Fibroblast of villous mesenchyme (primary cell): ENCODE data around the gene PFN1. TPM values are rescaled to one million over a fixed set of nuclear protein-coding genes. Genes with fewer than 3 reads are reported as not detected.
A peak's percentile ranks its signal among the peaks of the same experiment; 100 is the strongest.

ENCODE experiments used
- DNase-seq: peaks from one replicate; pipeline ENCODE4 v3.0.0-alpha.2; 2010; ENCODE audit warnings: low read depth
- H3K4me3 ChIP-seq: 2 replicates; pipeline ENCODE4 v1.5.1; 2011; ENCODE audit warnings: low read depth, mild to moderate bottlenecking, low read length
- CTCF ChIP-seq: IDR thresholded peaks from 2 replicates; pipeline ENCODE4 v1.5.1; 2012; ENCODE audit warnings: low read depth, mild to moderate bottlenecking, low read length; ENCODE audit not compliant: insufficient read depth
- total RNA-seq: library from RNA; depleted of rRNA; stranded (reverse); fragments of >200 nt; gene quantifications from 2 replicates; pipeline ENCODE4 v1.2.3, GENCODE V29; 2012

Gene PFN1
- total RNA-seq = 581 and 784 TPM in 2 replicates

- DNase-seq = peak; percentile 97
- no peak for TF ChIP-seq CTCF
- H3K4me3 ChIP-seq = peak within 1 kb of the TSS; percentile 98
Measured at GRCh38 chr17:4948166-4948930, at the start of gene PFN1. PFN1 (minus strand) TSS chr17:4948530; CDS start chr17:4948394, 136 bp downstream.

GRCh38 chr17:4997302-4998026 lies 49.1 kb upstream of the PFN1 start, which contains the start of the genes INCA1 and KIF1C:
INCA1 (minus strand) TSS chr17:4997522; CDS start chr17:4994437, 3,085 bp downstream.
KIF1C (plus strand) TSS chr17:4997950; CDS start chr17:5000247, 2,297 bp downstream.
- TF ChIP-seq CTCF = no peak
- peak; percentile 90 for DNase-seq

GRCh38 chr17:4994081-4994595 lies 45.8 kb upstream of the PFN1 start:
- DNase-seq = no peak
- no peak for TF ChIP-seq CTCF
- no peak overlapping the region for H3K4me3 ChIP-seq

More at GRCh38 chr17:4997302-4998026, 49.1 kb upstream of the PFN1 start, which contains the start of the genes INCA1 and KIF1C:
- H3K4me3 ChIP-seq = peak within 1 kb of the TSS; percentile 84

GRCh38 chr17:4987767-4988567 lies 39.6 kb upstream of the PFN1 start:
- peak; percentile 34 for DNase-seq
- H3K4me3 ChIP-seq = peak overlapping the region; percentile 84
- no peak for TF ChIP-seq CTCF

- peak; percentile 81 for DNase-seq
- H3K4me3 ChIP-seq = peak within 1 kb of the TSS; percentile 84
- peak; percentile 69 for TF ChIP-seq CTCF
Measured at GRCh38 chr17:4986951-4987766, 38.8 kb upstream of the PFN1 start, which contains the start of gene CAMTA2. CAMTA2 (minus strand) TSS chr17:4987675; CDS start chr17:4986222, 1,453 bp downstream.
